PC-9 (cell line): ENCODE measurements around the gene PARP9. TPM values are rescaled to one million over a fixed set of nuclear protein-coding genes. Genes with fewer than 3 reads are reported as not detected.
A peak's percentile ranks its signal among the peaks of the same experiment; 100 is the strongest.

Source experiments
- Bru-seq: library from RNA; stranded (reverse); fragments of 400-500 nt; gene quantifications from one replicate; lab custom pipeline; 2021; lab: Mats Ljungman, UMichigan
- BruChase-seq, 2 experiments: library from RNA; stranded (reverse); fragments of 400-500 nt; gene quantifications; one replicate each; lab custom pipeline; 2021; lab: Mats Ljungman, UMichigan
- BruUV-seq: library from RNA; stranded (reverse); fragments of 400-500 nt; replicated peaks from 2 replicates; lab custom pipeline; 2021; lab: Mats Ljungman, UMichigan
- CTCF ChIA-PET: fragments of 300-600 bp; sonication (Branson Sonifier 250); formaldehyde crosslinking; loops from one replicate; lab custom pipeline; 2022; ENCODE audit warnings: antibody characterized with exemption; lab: Charles Lee
- POLR2A ChIA-PET: fragments of 300-600 bp; sonication (Branson Sonifier 250); formaldehyde crosslinking; loops from one replicate; lab custom pipeline; 2022; ENCODE audit warnings: antibody characterized with exemption; ENCODE audit not compliant: unreplicated experiment; lab: Charles Lee
- DNase-seq, 2 experiments: peaks; one replicate each; pipeline versions ENCODE4 v3.0.0 to v3.0.0-alpha.2; 2015 to 2022; ENCODE audit warnings: mixed read lengths in 1 of 2
- H2AFZ ChIP-seq: fragments of 200-600 bp; sonication (generic); 2 replicates; pipeline ENCODE4 v1.8.1; 2017; ENCODE audit warnings: antibody characterized with exemption
- H3F3A ChIP-seq: fragments of 200-600 bp; sonication (generic); 2 replicates; pipeline ENCODE4 v1.8.1; 2017; ENCODE audit warnings: antibody characterized with exemption, mild to moderate bottlenecking, low read depth; ENCODE audit not compliant: insufficient read depth
- H3K27ac ChIP-seq: fragments of 200-600 bp; sonication (generic); 2 replicates; pipeline ENCODE4 v1.6.1; 2016; ENCODE audit warnings: mixed run types
- H3K27me3 ChIP-seq: fragments of 200-600 bp; sonication (generic); 2 replicates; pipeline ENCODE4 v1.6.1; 2016; ENCODE audit warnings: low read depth, mixed run types; ENCODE audit not compliant: insufficient read depth
- H3K36me3 ChIP-seq: fragments of 200-600 bp; sonication (generic); 2 replicates; pipeline ENCODE4 v1.6.1; 2016; ENCODE audit warnings: low read depth, mixed run types
- H3K4me1 ChIP-seq: fragments of 200-600 bp; sonication (generic); replicated peaks from 2 replicates; pipeline ENCODE4 v1.6.1; 2016; ENCODE audit warnings: mixed run types; ENCODE audit not compliant: insufficient read depth
- H3K4me2 ChIP-seq: fragments of 200-600 bp; sonication (generic); 2 replicates; pipeline ENCODE4 v1.6.1; 2017; ENCODE audit warnings: mixed run types
- H3K4me3 ChIP-seq: fragments of 200-600 bp; sonication (generic); 2 replicates; pipeline ENCODE4 v1.6.1; 2016; ENCODE audit warnings: mixed run types
- H3K79me2 ChIP-seq: fragments of 200-600 bp; sonication (generic); 2 replicates; pipeline ENCODE4 v1.6.1; 2017; ENCODE audit warnings: low read depth, mixed run types
- H3K9me2 ChIP-seq: fragments of 200-600 bp; sonication (generic); 2 replicates; pipeline ENCODE4 v1.8.1; 2017; ENCODE audit warnings: mild to moderate bottlenecking; ENCODE audit not compliant: insufficient read depth
- H3K9me3 ChIP-seq: fragments of 200-600 bp; sonication (generic); 2 replicates; pipeline ENCODE4 v1.8.1; 2016; ENCODE audit warnings: low read depth; ENCODE audit not compliant: insufficient read depth
- H4K20me1 ChIP-seq: fragments of 200-600 bp; sonication (generic); 2 replicates; pipeline ENCODE4 v1.8.1; 2017; ENCODE audit not compliant: insufficient read depth
- EZH2 ChIP-seq: fragments of 200-600 bp; sonication (generic); IDR thresholded peaks from 2 replicates; pipeline ENCODE4 v1.8.0; 2017; ENCODE audit warnings: antibody characterized with exemption, low read depth
- intact Hi-C: fragments of 100-400 bp; cut with micrococcal nuclease; formaldehyde crosslinking; loops from one replicate; pipeline ENCODE4 v1.10.0; 2022; ENCODE audit not compliant: unreplicated experiment
- long read RNA-seq: library from polyadenylated mRNA; stranded (forward); transcript quantifications from one replicate; pipeline ENCODE4 v2.0.0, GENCODE V29; 2022
- total RNA-seq: library from RNA; stranded (reverse); gene quantifications from 2 replicates; pipeline ENCODE4 v1.2.3, GENCODE V29; 2021
- TF ChIP-seq, protein P1 (sequence below): fragments of 200-600 bp; sonication (generic); conservative IDR thresholded peaks from 2 replicates; pipeline ENCODE4 v1.6.1; 2017; ENCODE audit warnings: mixed run types, antibody characterized with exemption, mild to moderate bottlenecking, moderate library complexity

Gene PARP9
- total RNA-seq (15.0 and 21.1 TPM in 2 replicates), Bru-seq, nascent RNA (percentile 59 among the genes with signal in this experiment), BruChase-seq, experiment 1, labeled RNA remaining after a 2-hour chase (percentile 77 among the genes with signal in this experiment), BruChase-seq, experiment 2, labeled RNA remaining after a 6-hour chase (percentile 70 among the genes with signal in this experiment)
- long read RNA-seq, partial matches to known transcripts = 2 of 18 reads
- long read RNA-seq, other reads (novel, unspliced or antisense) = 14 of 18 reads

DNA sequence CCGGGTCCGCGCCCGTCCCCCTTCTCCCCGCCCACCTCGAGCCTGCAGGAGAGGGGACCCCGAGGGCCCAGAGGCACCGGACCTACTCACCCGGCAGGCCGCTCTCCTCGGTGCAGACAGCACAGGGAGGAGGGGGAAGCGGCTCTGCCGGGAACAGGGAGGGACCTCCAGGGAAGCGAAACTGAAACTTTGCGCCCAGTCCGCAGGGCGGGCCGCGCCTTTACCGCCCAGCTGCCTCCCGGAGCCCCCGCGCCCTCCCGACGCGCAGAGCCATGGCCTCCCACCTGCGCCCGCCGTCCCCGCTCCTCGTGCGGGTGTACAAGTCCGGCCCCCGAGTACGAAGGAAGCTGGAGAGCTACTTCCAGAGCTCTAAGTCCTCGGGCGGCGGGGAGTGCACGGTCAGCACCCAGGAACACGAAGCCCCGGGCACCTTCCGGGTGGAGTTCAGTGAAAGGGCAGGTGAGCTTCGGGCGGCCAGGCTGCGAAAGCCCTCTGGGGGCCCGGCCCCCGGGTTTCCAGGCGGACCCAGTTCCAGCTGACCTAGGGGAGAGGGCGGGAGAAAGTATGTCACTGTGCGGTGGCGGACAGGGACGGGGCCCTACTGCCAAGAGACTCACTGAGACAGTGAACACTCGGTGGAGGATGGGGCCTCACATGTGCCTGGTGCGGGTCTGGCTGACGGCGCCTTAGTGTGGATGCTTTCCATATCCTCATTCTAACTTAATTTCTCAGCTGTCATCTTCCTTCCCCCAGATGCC, at the start of gene PARP9, which contains the start of gene DTX3L:
PARP9 (minus strand) TSS at position 146 of the 758 bp plus-strand sequence. CDS start 4,680 bp downstream, outside the sequence.
DTX3L (plus strand) TSS at position 184 of the 758 bp plus-strand sequence; CDS start at position 273, 89 bp downstream.
- peak; percentile 64 to 82 for DNase-seq
- Histone ChIP-seq H3K4me3 (peak within 1 kb of the TSS; percentile 85), H3K36me3 (no peaks in the 10 kb centered on the region), H3K9me3 (no peaks in the 10 kb centered on the region), H3K4me2 (peak within 1 kb of the TSS; percentile 99), H3F3A (0 out of 2 replicates have a peak, but pooled peaks cover 4% of the 10 kb centered on the region), H3K4me1 (peaks cover 14% of the 10 kb centered on the region; the same call in 1 of the 2 replicates), H2AFZ (peak within 1 kb of the TSS; percentile 91), H3K9me2 (no peaks in the 10 kb centered on the region), H4K20me1 (no peaks in the 10 kb centered on the region), H3K79me2 (peaks cover 6% of the 10 kb centered on the region; the same call in 1 of the 2 replicates), H3K27me3 (no peaks in the 10 kb centered on the region), H3K27ac (peak within 1 kb of the TSS; percentile 72)
- TF ChIP-seq, protein P1, sequence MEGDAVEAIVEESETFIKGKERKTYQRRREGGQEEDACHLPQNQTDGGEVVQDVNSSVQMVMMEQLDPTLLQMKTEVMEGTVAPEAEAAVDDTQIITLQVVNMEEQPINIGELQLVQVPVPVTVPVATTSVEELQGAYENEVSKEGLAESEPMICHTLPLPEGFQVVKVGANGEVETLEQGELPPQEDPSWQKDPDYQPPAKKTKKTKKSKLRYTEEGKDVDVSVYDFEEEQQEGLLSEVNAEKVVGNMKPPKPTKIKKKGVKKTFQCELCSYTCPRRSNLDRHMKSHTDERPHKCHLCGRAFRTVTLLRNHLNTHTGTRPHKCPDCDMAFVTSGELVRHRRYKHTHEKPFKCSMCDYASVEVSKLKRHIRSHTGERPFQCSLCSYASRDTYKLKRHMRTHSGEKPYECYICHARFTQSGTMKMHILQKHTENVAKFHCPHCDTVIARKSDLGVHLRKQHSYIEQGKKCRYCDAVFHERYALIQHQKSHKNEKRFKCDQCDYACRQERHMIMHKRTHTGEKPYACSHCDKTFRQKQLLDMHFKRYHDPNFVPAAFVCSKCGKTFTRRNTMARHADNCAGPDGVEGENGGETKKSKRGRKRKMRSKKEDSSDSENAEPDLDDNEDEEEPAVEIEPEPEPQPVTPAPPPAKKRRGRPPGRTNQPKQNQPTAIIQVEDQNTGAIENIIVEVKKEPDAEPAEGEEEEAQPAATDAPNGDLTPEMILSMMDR = no peak
- no peak for TF ChIP-seq EZH2
- no TSS peak for BruUV-seq
- POLR2A ChIA-PET = interaction anchor here (0.6 to 1.1 kb wide), 4 partner anchors 11 to 329 kb away, joined by 3 to 8 read pairs (median 4); no protein-coding TSS in a partner anchor
- CTCF ChIA-PET = interaction anchor here (1.1 kb wide), 1 partner anchor 115 kb away, joined by 6 read pairs; no protein-coding TSS in a partner anchor
- intact Hi-C loops = loop anchor here (5.0 kb wide), 2 partner anchors 107 to 233 kb away; partner anchors contain the start of gene SLC49A4

DNA sequence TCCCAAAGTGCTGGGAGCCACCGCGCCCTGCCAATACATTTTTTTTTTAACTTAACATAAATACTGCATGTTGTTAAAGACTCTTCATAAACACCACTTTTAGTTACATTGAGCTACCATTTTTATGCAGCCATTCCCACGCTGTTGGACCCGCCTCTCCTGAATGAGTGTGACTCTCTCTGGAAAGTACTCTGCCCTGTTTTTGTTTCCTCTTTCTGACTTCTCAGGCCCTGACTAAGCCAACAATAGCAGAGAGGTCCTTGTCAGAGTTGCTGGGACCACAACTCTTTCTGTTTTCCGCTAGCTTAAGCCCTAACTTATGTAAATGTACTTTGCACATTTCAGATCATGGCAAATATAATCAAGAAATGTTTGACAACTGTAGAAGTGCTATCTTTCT, 48.6 kb upstream of the PARP9 start:
- no peaks in the 10 kb centered on the region; the same call in 1 of the 2 replicates for H3F3A ChIP-seq
- ChIA-PET POLR2A (no interaction called here), CTCF (no interaction called here)
- H3K27me3 ChIP-seq = no peaks in the 10 kb centered on the region
- H3K36me3 ChIP-seq = no peaks in the 10 kb centered on the region
- H4K20me1 ChIP-seq = no peaks in the 10 kb centered on the region
- peaks cover 7% of the 10 kb centered on the region; the same call in 1 of the 2 replicates for H3K4me1 ChIP-seq
- no peak overlapping the region for H2AFZ ChIP-seq
- intact Hi-C loops = no loop called here
- TF ChIP-seq, protein P1 = no peak
- TF ChIP-seq EZH2 = no peak
- H3K79me2 ChIP-seq = no peaks in the 10 kb centered on the region
- BruUV-seq = no TSS peak
- no peak overlapping the region for H3K4me2 ChIP-seq
- no peak overlapping the region for H3K4me3 ChIP-seq
- no peaks in the 10 kb centered on the region; the same call in 1 of the 2 replicates for H3K9me2 ChIP-seq
- DNase-seq = no peak
- H3K9me3 ChIP-seq = no peaks in the 10 kb centered on the region
- H3K27ac ChIP-seq = no peak overlapping the region
